GM12878 (cell line): Measurements from ENCODE around the gene SMAD9. TPM values are rescaled to one million over a fixed set of nuclear protein-coding genes. Genes with fewer than 3 reads are reported as not detected.

Experiments used
- ATAC-seq: fragments of 200-7000 bp; cut with Tn5 transposase; 3 replicates; pipeline ENCODE4 v1.9.1; 2020; ENCODE audit warnings: mild to moderate bottlenecking, moderate library complexity
- BruUV-seq: library from RNA; stranded (reverse); fragments of 400-500 nt; replicated peaks from 2 replicates; lab custom pipeline; 2021; lab: Mats Ljungman, UMichigan
- CTCF ChIA-PET: fragments of 300-600 bp; sonication (Branson Sonifier 250); formaldehyde crosslinking; extraction: SDS; loops from one replicate; lab custom pipeline; 2021; ENCODE audit warnings: inconsistent platforms; lab: Yijun Ruan, JAX
- POLR2A ChIA-PET: fragments of 350-600 bp; formaldehyde crosslinking; extraction: SDS; loops from one replicate; lab custom pipeline; 2021; ENCODE audit warnings: inconsistent platforms; lab: Charles Lee
- RAD21 ChIA-PET: fragments of 300-600 bp; sonication (Branson Sonifier 250); formaldehyde crosslinking; loops from one replicate; lab custom pipeline; 2023; ENCODE audit warnings: antibody characterized with exemption; ENCODE audit not compliant: unreplicated experiment; lab: Charles Lee
- SMC1A ChIA-PET: fragments of 300-600 bp; sonication (Branson Sonifier 250); formaldehyde crosslinking; loops from one replicate; lab custom pipeline; 2023; ENCODE audit not compliant: unreplicated experiment, uncharacterized antibody; lab: Charles Lee
- DNase-seq: peaks from one replicate; pipeline ENCODE4 v3.0.0-alpha.2; 2011; ENCODE audit warnings: low read depth, low spot score
- FAIRE-seq: peaks from 3 replicates; lab custom pipeline; 2011; peaks lifted over from hg19 to GRCh38; lab: Jason Lieb, UNC
- H2AFZ ChIP-seq: 2 replicates; pipeline ENCODE4 v1.6.0; 2011; ENCODE audit warnings: low read depth, low read length, control low read depth; ENCODE audit not compliant: control insufficient read depth
- H3K27ac ChIP-seq: 2 replicates; pipeline ENCODE4 v1.5.1; 2011; ENCODE audit warnings: control low read depth; ENCODE audit not compliant: control insufficient read depth, insufficient read depth
- H3K27me3 ChIP-seq, 2 experiments: replicated peaks in 1 of 2; 2 replicates each; pipeline versions ENCODE4 v1.6.0 to v1.6.1; 2011; ENCODE audit warnings: low read length in 1 of 2; ENCODE audit not compliant: control insufficient read depth in 2 of 2, insufficient read depth in 2 of 2
- H3K36me3 ChIP-seq, 2 experiments: 2 replicates each; pipeline ENCODE4 v1.5.1; 2011; ENCODE audit warnings: low read length in 1 of 2; ENCODE audit not compliant: control insufficient read depth in 2 of 2, insufficient read depth in 2 of 2
- H3K4me1 ChIP-seq: 2 replicates; pipeline ENCODE4 v1.6.1; 2011; ENCODE audit warnings: mild to moderate bottlenecking, low read length, moderate library complexity, mixed read lengths; ENCODE audit not compliant: control insufficient read depth, insufficient read depth
- H3K4me2 ChIP-seq: 2 replicates; pipeline ENCODE4 v1.6.0; 2011; ENCODE audit warnings: control low read depth; ENCODE audit not compliant: control insufficient read depth, insufficient read depth
- H3K4me3 ChIP-seq: fragments of 200-600 bp; sonication (generic); 2 replicates; pipeline ENCODE4 v1.5.1; 2016
- H3K79me2 ChIP-seq: 2 replicates; pipeline ENCODE4 v1.6.0; 2011; ENCODE audit warnings: low read length; ENCODE audit not compliant: control insufficient read depth, insufficient read depth
- H3K9ac ChIP-seq: 2 replicates; pipeline ENCODE4 v1.8.0; 2011; ENCODE audit warnings: low read length, control low read depth, mixed read lengths; ENCODE audit not compliant: control insufficient read depth, insufficient read depth
- H3K9me3 ChIP-seq: replicated peaks from 3 replicates; pipeline ENCODE4 v1.5.1; 2011; ENCODE audit warnings: mild to moderate bottlenecking, low read length; ENCODE audit not compliant: control insufficient read depth, insufficient read depth
- H4K20me1 ChIP-seq: 2 replicates; pipeline ENCODE4 v1.6.0; 2011; ENCODE audit not compliant: control insufficient read depth, insufficient read depth
- ATF2 ChIP-seq: IDR thresholded peaks from 2 replicates; pipeline ENCODE4 v1.6.1; 2012; ENCODE audit warnings: low read length, inconsistent platforms
- CHD2 ChIP-seq: IDR thresholded peaks from 2 replicates; pipeline ENCODE4 v1.6.1; 2011; ENCODE audit warnings: low read depth, low read length, improper control_type of control experiment, borderline replicate concordance
- FOXM1 ChIP-seq: IDR thresholded peaks from 2 replicates; pipeline ENCODE4 v1.6.1; 2012; ENCODE audit warnings: low read depth, mild to moderate bottlenecking, inconsistent platforms, low read length, moderate library complexity
- GATAD2B ChIP-seq: fragments of 450-650 bp; conservative IDR thresholded peaks from 2 replicates; pipeline ENCODE4 v1.6.1; 2017; ENCODE audit warnings: low read depth, mild to moderate bottlenecking, moderate library complexity
- HCFC1 ChIP-seq: fragments of 150-350 bp; IDR thresholded peaks from 2 replicates; pipeline ENCODE4 v1.6.1; 2014; ENCODE audit warnings: low read length
- MYB ChIP-seq: fragments of 150-350 bp; IDR thresholded peaks from 2 replicates; pipeline ENCODE4 v1.6.1; 2014; ENCODE audit warnings: mild to moderate bottlenecking, low read depth, low read length, borderline replicate concordance
- PAX5 ChIP-seq: IDR thresholded peaks from 2 replicates; pipeline ENCODE4 v1.6.1; 2011; ENCODE audit warnings: low read depth, low read length, borderline replicate concordance
- POLR2AphosphoS2 ChIP-seq: IDR thresholded peaks from 2 replicates; pipeline ENCODE4 v1.6.1; 2011; ENCODE audit warnings: low read depth, mild to moderate bottlenecking, low read length, improper control_type of control experiment, moderate library complexity
- RB1 ChIP-seq: fragments of 450-650 bp; formaldehyde crosslinking; IDR thresholded peaks from 2 replicates; pipeline ENCODE4 v1.6.1; 2017; ENCODE audit warnings: mild to moderate bottlenecking, borderline replicate concordance
- SMAD5 ChIP-seq: IDR thresholded peaks from 2 replicates; pipeline ENCODE4 v1.6.1; 2016; ENCODE audit warnings: antibody characterized with exemption, low read depth
- SPI1 ChIP-seq: IDR thresholded peaks from 2 replicates; pipeline ENCODE4 v1.6.1; 2011; ENCODE audit warnings: low read depth, mild to moderate bottlenecking, low read length, moderate library complexity, borderline replicate concordance; ENCODE audit not compliant: insufficient read depth
- WRNIP1 ChIP-seq: IDR thresholded peaks from 2 replicates; pipeline ENCODE4 v1.6.1; 2011; ENCODE audit warnings: low read depth, low read length, improper control_type of control experiment, borderline replicate concordance
- WGBS: methylation state at CpG from one replicate; pipeline ENCODE4 v1.1.6; 2016; ENCODE audit warnings: low lambda C conversion rate; ENCODE audit not compliant: insufficient replicate concordance, insufficient coverage; ENCODE audit errors: missing lambda C conversion rate; 5-methylcytosine and 5-hydroxymethylcytosine counted together
- in situ Hi-C: fragments of 300-500 bp; cut with MboI; formaldehyde crosslinking; loops from 9 replicates; pipeline ENCODE4 v1.14.3; 2018; ENCODE audit warnings: mixed read lengths
- intact Hi-C: fragments of 100-400 bp; cut with micrococcal nuclease; formaldehyde crosslinking; loops from one replicate; pipeline ENCODE4 v1.14.2; 2022; ENCODE audit not compliant: unreplicated experiment
- polyA plus RNA-seq, 11 experiments: library from polyadenylated mRNA; depleted of rRNA in 4 of 11; unstranded in 6 of 11; stranded (reverse) in 5 of 11; fragments of >200 nt; fragmentation: Nextera tagmentation in 4 of 11; fragmentation: Illumina TruSeq in 1 of 11; extraction: Ambion mirVana in 4 of 11; extraction: Trizol in 1 of 11; gene quantifications; 1 replicate in 1 of 11; 2 replicates in 10 of 11; pipeline versions ENCODE4 v1.2.1 to v1.2.3, GENCODE V29; 2011 to 2016; ENCODE audit warnings: inconsistent platforms in 2 of 11, missing spikeins in 2 of 11, low read depth in 1 of 11
- total RNA-seq, 4 experiments: library from RNA; depleted of rRNA in 3 of 4; stranded (reverse); fragments of >200 nt in 3 of 4; fragmentation: Illumina TruSeq in 1 of 4; extraction: Trizol in 1 of 4; gene quantifications; 2 replicates each; pipeline versions ENCODE4 v1.2.1 to v1.2.3, GENCODE V29; 2013 to 2021
- TF ChIP-seq, protein P1 (sequence below): fragments of 450-650 bp; IDR thresholded peaks from 2 replicates; pipeline ENCODE4 v1.6.1; 2016; ENCODE audit warnings: mild to moderate bottlenecking
- TF ChIP-seq, protein P2 (sequence below): fragments of 450-650 bp; conservative IDR thresholded peaks from 2 replicates; pipeline ENCODE4 v1.6.1; 2017; ENCODE audit warnings: mild to moderate bottlenecking, moderate library complexity

The SMAD9 gene
- total and polyA plus RNA-seq, 10 of the 15 experiments (the other 5 are each of a cell fraction or from before 2014, with no cell fraction given): 0.22 to 0.69 (median 0.42) TPM; not detected in 6

DNA sequence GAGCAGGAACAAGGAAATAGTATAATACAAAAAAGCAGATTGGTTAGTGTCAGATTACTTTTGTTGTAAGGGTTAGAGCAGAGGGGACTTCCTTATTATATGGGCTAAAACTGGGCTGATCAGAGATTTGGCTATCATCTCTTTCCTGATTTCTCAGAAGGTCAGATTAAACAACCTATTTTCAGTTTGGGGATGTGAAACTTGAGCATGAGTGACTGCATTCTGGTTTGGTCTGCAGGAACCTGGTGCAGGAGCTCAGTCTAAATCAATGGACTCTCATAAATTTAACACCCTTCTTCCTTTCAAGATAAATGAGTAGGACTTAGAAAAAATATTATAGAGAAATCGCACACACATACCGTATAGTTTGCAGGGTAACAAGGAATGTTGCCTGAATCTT lies 113.9 kb downstream of the SMAD9 start:
- H3K36me3 ChIP-seq: no peaks in the 10 kb centered on the region
- no peak overlapping the region for H3K9ac ChIP-seq
- no peaks in the 10 kb centered on the region for H3K79me2 ChIP-seq
- ATAC-seq (peak; percentile 62), DNase-seq (no peak), FAIRE-seq (no peak)
- SMC1A ChIA-PET: interaction anchor here (0.7 to 0.8 kb wide), 2 partner anchors 9 to 19 kb away, joined by 3 read pairs; no protein-coding TSS in a partner anchor
- in situ Hi-C loops (no loop called here), intact Hi-C loops (no loop called here)
- no TSS peak for BruUV-seq
- no peaks in the 10 kb centered on the region for H3K4me1 ChIP-seq
- POLR2A ChIA-PET: interaction anchor here (0.9 kb wide), 1 partner anchor 19 kb away, joined by 4 read pairs; no protein-coding TSS in a partner anchor
- no peaks in the 10 kb centered on the region for H4K20me1 ChIP-seq
- CTCF ChIA-PET: interaction anchor here (0.5 to 2.1 kb wide), 3 partner anchors 9 to 499 kb away, joined by 3 to 7 read pairs (median 3); no protein-coding TSS in a partner anchor
- no peaks in the 10 kb centered on the region for H3K9me3 ChIP-seq
- H3K27me3 ChIP-seq: no peaks in the 10 kb centered on the region; a peak in 1 of 4 replicates
- H3K4me3 ChIP-seq: no peak overlapping the region
- no peak overlapping the region for H3K27ac ChIP-seq
- WGBS: 0% methylated on average over 2 of the region's 2 CpGs
- H2AFZ ChIP-seq: no peak overlapping the region
- no peak overlapping the region for H3K4me2 ChIP-seq
- RAD21 ChIA-PET: interaction anchor here (1.2 kb wide), 1 partner anchor 9 kb away, joined by 3 read pairs; no protein-coding TSS in a partner anchor
- TF ChIP-seq SPI1 (peak; percentile 84), CHD2 (no peak)
- TF ChIP-seq, protein P1, sequence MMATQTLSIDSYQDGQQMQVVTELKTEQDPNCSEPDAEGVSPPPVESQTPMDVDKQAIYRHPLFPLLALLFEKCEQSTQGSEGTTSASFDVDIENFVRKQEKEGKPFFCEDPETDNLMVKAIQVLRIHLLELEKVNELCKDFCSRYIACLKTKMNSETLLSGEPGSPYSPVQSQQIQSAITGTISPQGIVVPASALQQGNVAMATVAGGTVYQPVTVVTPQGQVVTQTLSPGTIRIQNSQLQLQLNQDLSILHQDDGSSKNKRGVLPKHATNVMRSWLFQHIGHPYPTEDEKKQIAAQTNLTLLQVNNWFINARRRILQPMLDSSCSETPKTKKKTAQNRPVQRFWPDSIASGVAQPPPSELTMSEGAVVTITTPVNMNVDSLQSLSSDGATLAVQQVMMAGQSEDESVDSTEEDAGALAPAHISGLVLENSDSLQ: 0 out of 2 replicates have a peak, but pooled peaks have one; percentile 15

GRCh38 chr13:36804588-36804987 lies 115.5 kb downstream of the SMAD9 start:
- RAD21 ChIA-PET: no interaction called here
- Histone ChIP-seq H3K27me3 (no peaks in the 10 kb centered on the region), H3K9me3 (no peaks in the 10 kb centered on the region), H3K79me2 (no peaks in the 10 kb centered on the region), H3K4me3 (no peak overlapping the region), H3K27ac (no peak overlapping the region), H4K20me1 (no peaks in the 10 kb centered on the region), H3K4me2 (no peak overlapping the region), H2AFZ (no peak overlapping the region), H3K4me1 (no peaks in the 10 kb centered on the region), H3K9ac (no peak overlapping the region), H3K36me3 (no peaks in the 10 kb centered on the region)
- ATAC-seq (no peak), DNase-seq (no peak), FAIRE-seq (no peak)
- in situ Hi-C loops: no loop called here
- no TSS peak for BruUV-seq
- CTCF ChIA-PET: no interaction called here
- SMC1A ChIA-PET: no interaction called here
- WGBS: 68% methylated on average over 6 of the region's 6 CpGs
- POLR2A ChIA-PET: no interaction called here
- intact Hi-C loops: no loop called here
- no peak for TF ChIP-seq PAX5
- no peak for TF ChIP-seq RB1
- no peak for TF ChIP-seq MYB
- no peak for TF ChIP-seq SMAD5
- TF ChIP-seq WRNIP1: no peak
- TF ChIP-seq POLR2AphosphoS2: no peak
- TF ChIP-seq GATAD2B: no peak
- no peak for TF ChIP-seq FOXM1
- TF ChIP-seq, protein P2, sequence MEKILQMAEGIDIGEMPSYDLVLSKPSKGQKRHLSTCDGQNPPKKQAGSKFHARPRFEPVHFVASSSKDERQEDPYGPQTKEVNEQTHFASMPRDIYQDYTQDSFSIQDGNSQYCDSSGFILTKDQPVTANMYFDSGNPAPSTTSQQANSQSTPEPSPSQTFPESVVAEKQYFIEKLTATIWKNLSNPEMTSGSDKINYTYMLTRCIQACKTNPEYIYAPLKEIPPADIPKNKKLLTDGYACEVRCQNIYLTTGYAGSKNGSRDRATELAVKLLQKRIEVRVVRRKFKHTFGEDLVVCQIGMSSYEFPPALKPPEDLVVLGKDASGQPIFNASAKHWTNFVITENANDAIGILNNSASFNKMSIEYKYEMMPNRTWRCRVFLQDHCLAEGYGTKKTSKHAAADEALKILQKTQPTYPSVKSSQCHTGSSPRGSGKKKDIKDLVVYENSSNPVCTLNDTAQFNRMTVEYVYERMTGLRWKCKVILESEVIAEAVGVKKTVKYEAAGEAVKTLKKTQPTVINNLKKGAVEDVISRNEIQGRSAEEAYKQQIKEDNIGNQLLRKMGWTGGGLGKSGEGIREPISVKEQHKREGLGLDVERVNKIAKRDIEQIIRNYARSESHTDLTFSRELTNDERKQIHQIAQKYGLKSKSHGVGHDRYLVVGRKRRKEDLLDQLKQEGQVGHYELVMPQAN: no peak
- no peak for TF ChIP-seq ATF2
- no peak for TF ChIP-seq HCFC1
